Activated CD4-positive, alpha-beta T cell treated with anti-CD3 and anti-CD28 coated beads for 24 hours (primary cell): ENCODE results near the gene RYR2.

ENCODE experiments used
- DNase-seq, 2 donors: peaks; one replicate each; pipeline ENCODE4 v3.0.0-alpha.2; 2020; ENCODE audit warnings: low read depth in 2 of 2

Gene RYR2

GRCh38 chr1:237197470-237198425, 155.8 kb downstream of the RYR2 start:
- no peak for DNase-seq

- DNase-seq: no peak
Measured at GRCh38 chr1:237199026-237199425, 157.0 kb downstream of the RYR2 start.

GRCh38 chr1:237201155-237201554, 159.2 kb downstream of the RYR2 start:
- no peak for DNase-seq

- no peak for DNase-seq
Measured at GRCh38 chr1:237204841-237205240, 162.9 kb downstream of the RYR2 start.

- no peak for DNase-seq
Measured at GRCh38 chr1:237205400-237206064, 163.5 kb downstream of the RYR2 start.

- DNase-seq: no peak
Measured at GRCh38 chr1:237206065-237206414, 164.1 kb downstream of the RYR2 start.

- no peak for DNase-seq
Measured at GRCh38 chr1:237211031-237211430, 169.0 kb downstream of the RYR2 start.

- no peak for DNase-seq
Measured at GRCh38 chr1:237211540-237211939, 169.6 kb downstream of the RYR2 start.

- DNase-seq: no peak
Measured at GRCh38 chr1:237219751-237220642, 178.0 kb downstream of the RYR2 start.

- DNase-seq: no peak
Measured at GRCh38 chr1:237223419-237223818, 181.4 kb downstream of the RYR2 start.

GRCh38 chr1:237226177-237226944, 184.4 kb downstream of the RYR2 start:
- DNase-seq: no peak

GRCh38 chr1:237227476-237227875, 185.5 kb downstream of the RYR2 start:
- DNase-seq: no peak

GRCh38 chr1:237228421-237228820, 186.4 kb downstream of the RYR2 start:
- no peak for DNase-seq

- no peak for DNase-seq
Measured at GRCh38 chr1:237229333-237229732, 187.3 kb downstream of the RYR2 start.

- no peak for DNase-seq
Measured at GRCh38 chr1:237232501-237232900, 190.5 kb downstream of the RYR2 start.

GRCh38 chr1:237235091-237235490, 193.1 kb downstream of the RYR2 start:
- no peak for DNase-seq

- no peak for DNase-seq
Measured at GRCh38 chr1:237237721-237238120, 195.7 kb downstream of the RYR2 start.

- no peak for DNase-seq
Measured at GRCh38 chr1:237239248-237239647, 197.3 kb downstream of the RYR2 start.

GRCh38 chr1:237241038-237241437, 199.1 kb downstream of the RYR2 start:
- DNase-seq: no peak

- DNase-seq: no peak
Measured at GRCh38 chr1:237244778-237245177, 202.8 kb downstream of the RYR2 start.

- no peak for DNase-seq
Measured at GRCh38 chr1:237247442-237247841, 205.5 kb downstream of the RYR2 start.
